Astrocyte of the hippocampus (primary cell): ENCODE results near the gene TSPAN18.
"Not testable (repeated sequence)": the region's sequence is repeated elsewhere in the genome, so short reads cannot be mapped to it uniquely, and the experiment has no call there.

Source experiments
- DNase-seq: peaks from one replicate; pipeline ENCODE4 v3.0.0; 2011; ENCODE audit warnings: low read depth, low spot score

Gene TSPAN18

DNA sequence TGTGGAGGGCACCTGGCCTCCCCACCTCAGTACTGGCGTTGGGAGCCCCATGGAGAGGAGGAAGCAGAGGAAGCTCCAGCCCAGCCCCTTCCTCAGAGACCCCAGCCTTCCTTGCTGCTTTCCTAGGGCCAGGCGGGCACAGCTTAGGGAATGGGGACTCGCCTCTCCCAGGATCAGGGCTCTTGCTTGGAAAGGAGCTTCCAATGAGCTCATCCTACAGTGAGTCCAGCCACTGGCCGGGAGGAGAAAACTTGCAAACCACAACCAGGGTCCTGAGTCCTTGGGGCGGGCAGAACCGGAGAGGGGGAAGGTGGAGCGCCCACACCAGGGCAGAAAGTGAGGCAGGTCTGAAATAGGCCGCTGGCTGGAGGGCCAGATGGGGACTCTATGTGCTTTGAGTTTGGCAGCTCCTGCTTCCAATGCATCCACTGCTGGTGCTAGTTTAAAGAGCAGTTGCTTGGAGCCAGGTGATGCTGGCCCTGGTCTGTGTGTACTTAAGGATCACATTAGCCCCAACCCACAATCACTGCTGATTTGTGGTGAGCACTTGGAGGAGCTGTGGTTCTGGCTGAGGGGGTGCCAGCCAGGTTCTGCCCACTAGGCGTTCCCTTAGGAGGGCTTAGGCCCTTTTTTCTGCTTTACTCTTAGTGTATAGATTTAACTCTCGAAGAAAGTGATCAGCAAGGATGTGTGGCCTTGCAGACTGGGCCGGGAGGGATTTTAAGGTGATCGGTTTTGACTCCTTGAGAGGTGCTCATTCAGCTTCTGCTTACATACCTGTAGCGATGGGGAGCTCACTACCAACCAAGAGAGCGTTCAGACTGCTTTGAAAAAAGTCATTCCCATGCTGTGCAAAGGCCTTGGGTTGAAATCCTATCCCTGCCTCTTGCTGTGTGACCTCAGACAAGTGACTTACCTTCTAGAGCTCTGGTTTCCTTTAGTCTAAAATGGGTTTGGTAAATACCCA is 142.0 kb downstream of the TSPAN18 start:
- peak; percentile 47 for DNase-seq

DNA sequence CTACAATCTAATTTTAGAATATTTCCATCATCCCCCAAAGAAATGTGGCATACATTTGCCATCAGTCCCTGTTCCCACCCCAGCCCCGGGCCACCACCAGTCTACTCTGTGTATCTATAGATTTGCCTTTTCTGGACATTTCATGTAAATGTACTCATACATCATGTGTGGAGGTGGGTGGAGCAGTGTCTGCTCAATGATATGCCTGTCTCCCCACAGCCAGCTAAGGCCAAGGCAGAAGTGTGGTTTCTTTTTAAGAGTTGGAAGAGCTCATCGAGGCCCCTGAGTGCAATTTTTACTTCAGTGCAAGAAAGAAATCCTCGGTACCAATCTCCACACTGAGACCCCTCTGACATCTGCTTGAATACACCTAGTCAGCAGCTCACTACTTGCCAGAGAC is 143.4 kb downstream of the TSPAN18 start:
- no peak for DNase-seq

DNA sequence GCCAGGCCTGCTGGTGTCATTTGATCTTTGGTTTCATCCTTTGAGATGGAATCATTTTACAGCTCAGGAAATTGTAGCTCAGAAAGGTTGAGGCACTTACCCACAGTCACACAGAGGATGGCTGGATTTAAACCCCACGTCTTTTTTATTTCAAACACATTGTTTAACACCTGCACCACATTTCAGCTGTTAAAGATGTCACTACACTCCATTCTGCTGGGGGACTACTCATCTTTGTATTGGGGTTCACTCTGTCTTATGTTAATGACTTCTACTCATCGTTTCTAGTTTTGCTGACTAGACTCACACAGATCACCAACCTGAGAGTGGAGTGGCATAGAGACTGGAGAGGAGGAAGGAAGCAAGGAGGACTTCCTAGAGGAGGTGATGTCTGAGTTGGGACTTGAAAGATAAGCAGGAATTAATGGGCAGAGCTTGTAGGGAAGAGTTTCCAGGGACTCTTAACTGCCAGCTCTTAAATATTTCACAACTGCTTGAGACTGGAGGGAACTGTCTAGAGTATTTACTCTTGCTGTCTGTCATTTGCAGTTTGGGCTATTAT is 143.9 kb downstream of the TSPAN18 start:
- no peak for DNase-seq

DNA sequence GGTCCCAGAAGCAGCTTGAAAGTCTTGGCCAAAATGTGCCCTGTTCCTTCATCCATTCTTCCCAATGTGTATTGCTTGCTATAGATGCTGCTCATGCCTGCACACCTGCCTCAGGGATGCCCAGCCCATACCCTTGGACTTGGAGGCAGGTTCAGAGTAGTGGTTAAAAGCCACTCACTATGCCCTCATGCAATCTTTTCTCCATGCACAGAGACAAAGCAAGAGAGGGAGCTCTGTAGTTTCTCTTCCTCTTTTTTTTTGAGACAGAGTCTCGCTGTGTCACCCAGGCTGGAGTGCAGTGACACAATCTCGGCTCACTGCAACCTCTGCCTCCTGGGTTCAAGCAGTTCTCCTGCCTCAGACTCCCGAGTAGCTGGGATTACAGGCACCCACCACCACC is 144.9 kb downstream of the TSPAN18 start:
- not testable (repeated sequence) for DNase-seq

DNA sequence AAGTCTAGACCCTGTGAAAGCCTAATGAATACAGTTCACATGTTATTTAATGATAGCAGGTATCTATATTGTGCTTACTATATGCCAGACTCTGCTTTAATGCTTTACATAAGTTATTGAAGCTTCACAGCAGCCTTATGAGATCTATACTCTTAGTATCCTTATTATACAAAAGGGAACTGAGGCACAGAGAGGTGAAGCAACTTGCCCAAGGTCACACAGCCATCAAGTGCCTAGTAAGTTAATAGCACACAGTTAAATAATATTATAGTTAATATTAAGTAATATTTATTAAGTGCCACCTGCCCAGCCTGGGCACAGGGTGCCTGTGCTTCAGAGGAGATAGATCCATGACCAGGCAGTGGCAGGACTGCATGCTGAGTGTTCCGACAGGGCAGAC is 145.8 kb downstream of the TSPAN18 start:
- no peak for DNase-seq

DNA sequence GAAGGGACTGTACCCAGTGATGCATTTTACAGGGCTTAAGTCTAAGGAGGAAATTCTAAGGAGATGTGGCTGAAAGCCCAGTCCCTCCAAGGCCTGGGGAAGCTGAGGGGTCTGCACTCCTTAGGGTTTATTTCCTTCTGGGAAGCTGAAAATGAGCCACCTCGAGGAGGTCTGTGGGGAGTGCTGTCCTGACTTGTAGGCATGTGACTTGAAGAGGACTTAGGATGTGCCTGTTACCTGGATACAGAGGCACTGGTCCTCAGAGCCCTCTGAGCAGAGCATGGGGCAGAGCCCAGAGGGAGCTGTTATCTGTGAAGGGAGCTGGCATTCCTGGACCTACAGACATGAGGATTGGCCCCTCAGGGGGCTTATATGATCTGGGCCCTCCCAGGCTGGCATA is 146.8 kb downstream of the TSPAN18 start:
- DNase-seq: no peak

DNA sequence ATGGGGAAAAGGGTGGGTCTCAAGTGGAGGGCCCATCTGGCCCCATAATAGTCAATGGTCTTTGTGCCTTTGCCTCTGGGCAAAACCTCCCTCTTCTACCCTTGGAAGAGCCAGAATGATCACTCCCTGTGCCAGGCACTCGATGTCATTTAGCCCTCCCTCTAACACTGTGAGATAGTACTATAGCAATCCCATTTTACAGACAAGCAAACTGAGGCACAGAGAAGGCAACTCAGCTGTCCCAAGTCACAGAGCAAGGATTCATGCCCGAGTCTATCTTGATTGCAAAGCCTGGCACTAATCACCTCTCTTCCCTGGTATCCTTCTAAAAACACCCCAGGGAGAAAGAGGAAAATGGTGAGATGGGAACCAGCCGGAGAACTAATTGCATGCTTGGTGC is 147.5 kb downstream of the TSPAN18 start:
- DNase-seq: no peak

DNA sequence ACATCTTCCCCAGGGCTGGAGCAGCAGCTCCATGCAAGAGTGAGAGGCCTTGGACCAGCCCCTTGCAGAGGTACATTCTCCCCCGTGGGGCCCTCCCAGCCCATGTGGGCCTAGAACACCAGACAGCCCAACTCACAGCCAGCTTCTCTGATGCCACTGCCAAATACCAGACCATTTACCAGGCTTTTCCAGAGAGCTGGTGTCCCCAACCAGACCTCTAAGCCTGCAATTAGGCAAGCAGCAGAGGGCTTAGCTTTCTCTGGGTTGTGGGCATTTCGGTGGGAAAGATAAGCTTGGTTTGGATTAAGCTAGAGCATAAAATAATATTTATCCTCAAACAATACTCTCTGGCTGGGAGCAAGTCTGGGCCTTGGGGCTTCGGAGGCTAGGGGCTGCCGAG is 148.3 kb downstream of the TSPAN18 start:
- DNase-seq: no peak

DNA sequence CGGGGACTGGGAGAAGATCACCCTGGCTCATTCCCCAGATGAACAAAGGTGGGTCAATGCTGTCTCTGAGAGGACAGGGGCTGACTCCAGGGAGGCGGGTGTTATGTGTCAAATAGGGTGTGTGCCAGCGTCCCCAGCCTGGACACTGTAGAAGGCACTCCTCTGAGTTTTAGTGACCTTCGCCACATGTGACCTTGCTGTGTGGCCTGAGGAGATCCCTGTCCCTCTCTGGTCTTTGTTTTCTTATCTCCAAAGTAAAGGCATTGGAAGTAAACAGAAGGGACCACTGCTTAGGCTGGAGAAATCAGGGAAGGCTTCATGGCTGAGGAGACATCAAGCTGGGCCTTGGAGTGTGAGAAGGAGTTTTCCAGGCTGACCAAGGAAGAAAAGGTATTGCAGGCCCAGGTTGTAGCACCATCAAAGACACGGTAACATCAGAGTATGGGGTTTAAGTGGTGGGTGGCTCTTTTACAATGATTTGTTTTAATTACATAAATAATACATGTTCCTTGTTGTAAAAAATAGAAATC is 149.5 kb downstream of the TSPAN18 start:
- no peak for DNase-seq

DNA sequence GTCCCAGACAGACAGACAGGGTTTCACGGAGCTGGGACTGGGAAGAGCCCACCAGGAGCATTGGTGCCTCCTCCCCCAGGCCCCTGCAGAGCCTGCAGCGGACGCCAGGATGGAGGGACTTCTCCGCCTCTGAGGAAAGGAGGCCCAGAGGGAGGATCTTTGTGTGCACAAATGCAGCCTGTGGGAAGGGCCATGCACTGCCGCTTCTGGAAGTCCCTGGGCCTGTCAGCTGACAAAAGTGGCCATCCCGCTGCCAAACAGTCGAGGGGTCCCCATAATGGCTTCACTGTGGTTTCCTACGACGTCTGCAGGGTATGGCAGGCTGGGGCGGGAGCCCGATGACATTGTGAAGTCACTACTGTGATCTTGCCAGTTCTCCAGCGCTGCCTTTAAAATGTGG is 150.1 kb downstream of the TSPAN18 start:
- DNase-seq: no peak

DNA sequence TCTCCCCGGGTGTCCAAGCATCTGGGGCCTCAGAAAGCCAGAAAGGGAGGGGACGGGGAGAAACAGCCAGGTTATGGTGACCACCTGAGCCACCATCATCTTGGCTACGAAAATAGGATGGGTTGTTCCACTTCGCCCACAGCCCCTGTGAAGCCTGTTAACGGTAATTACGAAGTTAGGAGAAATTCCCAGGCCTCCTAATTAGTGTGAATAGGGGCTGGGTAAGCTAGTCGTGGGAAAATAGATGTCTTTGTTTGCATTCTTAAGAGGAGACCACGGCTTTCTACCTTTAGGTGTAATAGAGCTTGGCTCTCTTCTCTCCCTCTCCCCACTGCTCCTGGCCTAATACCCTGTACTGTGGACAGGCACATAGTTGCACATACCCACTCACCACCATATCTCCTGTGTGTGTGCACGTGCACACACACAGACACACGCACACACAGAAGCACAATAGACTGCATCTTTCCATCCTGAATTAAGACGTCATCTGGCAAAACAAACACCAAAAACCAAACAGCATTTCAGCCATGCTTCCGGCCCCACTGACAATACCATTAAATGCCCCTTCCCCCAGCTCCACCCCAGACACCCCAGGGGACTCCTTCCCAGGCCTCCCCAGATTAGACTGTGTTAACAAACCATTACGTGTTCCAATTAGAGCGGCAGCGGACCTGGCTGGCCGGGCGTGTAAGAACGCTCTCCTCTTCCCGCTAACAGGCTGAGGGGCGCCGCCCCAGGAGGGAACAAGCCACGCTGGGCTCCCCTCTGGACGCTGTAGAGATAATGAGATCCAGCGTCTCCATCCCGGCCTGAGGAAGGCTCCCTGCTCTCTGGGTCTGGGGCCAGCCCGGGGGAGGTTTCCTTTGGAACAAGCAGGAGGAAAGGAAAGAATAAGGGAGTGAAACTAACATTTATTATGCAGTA is 151.1 kb downstream of the TSPAN18 start:
- peak; percentile 54 for DNase-seq

DNA sequence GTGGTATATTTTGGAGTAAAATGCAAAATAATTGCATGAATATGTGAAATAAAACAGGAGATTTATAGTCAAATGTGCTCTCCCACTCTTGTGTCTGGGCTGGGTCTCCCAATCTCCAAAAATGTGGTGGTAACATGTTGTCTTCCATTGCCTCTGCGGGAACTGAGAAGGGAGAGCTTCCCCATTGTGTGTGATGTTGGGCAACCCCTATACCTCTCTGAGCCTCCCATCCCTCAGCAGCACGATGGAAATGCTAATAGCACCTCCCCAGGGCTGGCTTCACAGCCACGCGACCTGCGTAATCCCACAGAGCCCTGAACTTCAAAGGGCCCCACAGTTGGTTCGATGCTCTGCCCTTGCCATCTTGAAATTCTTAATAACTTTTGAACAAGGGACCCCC is 151.9 kb downstream of the TSPAN18 start:
- no peak for DNase-seq

DNA sequence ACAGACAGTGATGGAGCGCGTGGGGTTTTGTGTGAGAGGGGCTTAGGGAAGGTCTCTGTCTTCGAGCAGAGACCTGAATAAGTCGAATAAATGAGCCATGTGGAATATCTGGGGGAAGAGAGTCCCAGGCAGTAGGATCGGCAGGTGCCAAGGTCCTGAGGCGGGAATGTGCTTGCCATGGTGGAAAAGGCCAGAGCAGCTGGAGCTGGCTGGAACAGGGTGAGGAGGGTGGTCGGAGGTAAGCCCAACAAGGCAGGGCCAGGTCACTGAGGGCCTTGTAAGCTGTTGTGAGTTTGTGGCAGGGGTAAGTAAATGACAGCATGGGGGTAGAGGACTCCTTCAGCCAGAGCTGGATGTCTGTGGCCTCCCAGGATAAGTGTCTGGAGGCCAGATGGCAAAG is 152.7 kb downstream of the TSPAN18 start:
- no peak for DNase-seq

DNA sequence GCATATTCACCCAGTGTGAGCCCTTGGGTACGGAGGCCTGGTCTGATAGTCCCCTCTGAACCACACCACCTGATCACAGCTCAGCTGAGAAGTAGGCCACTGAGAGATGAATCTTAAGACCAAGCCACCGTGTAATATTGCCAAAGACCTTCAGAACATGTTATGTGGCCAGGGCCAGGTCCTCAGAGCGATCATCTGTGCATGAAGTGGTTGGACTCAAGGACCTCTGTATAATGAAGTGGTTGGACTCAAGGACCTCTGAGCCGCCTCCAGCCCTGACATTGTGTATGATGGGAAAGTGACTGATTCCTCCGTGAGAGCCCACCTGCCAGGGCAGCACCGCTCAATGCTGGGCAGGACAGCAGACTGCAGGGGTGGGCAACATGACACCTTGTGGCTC is 153.7 kb downstream of the TSPAN18 start:
- DNase-seq: no peak

DNA sequence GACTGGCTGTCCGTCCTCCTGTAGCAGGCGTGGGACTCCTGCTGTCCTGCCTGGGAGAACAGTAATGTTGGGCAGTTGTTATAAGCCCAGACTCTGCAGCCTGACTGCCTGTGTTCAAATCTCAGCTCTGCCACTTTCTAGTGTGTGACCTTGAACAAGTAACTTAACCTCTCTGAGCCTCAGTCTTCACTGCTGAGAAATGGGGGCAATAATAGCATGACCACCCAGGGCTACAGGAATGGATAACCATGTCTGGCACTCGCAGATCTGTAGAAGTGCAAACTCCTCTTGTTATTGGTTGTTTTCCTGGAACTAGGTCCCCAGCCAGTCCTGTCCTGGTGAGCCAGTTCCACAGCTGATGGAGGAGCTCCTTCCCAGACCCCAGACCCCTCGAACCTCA is 154.2 kb downstream of the TSPAN18 start:
- no peak for DNase-seq

DNA sequence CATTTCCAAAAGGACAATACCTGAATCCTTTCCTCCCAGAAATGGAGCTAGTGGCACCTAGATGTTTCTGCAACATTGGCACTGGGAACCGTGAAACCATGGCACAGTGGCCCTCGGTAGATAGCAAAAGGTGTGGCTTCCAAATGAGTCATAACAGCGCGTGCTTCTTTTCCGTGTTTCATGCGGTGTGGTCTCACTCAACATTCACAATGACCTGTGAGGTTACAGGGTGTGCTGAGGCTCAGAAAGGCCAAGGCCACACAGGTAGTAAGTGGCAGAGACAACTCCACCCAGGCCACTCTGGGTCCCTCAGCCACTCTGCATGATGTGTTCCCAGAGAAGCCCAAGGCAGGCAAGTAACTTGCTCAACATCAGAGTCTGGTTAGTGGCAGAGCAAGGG is 156.5 kb downstream of the TSPAN18 start:
- DNase-seq: no peak

DNA sequence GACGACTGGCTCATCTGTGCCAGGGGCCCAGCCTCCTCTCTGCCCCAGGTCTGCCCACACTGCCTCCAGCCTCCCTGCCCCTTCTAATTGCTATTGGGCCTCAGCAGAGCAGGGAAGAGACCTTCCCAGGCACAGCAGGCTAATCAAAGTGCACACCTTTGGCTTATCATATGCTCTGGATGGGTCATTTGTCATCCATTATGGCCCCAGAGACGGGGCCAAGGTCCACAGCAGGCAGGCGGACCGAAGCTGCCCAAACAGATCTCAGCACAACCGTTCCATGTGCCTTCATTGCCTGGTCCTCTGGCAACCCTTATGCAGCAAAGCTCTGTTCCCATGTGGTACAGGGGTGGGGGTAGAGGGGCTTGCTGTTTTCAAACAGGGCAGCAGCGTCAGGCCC is 157.3 kb downstream of the TSPAN18 start:
- no peak for DNase-seq

DNA sequence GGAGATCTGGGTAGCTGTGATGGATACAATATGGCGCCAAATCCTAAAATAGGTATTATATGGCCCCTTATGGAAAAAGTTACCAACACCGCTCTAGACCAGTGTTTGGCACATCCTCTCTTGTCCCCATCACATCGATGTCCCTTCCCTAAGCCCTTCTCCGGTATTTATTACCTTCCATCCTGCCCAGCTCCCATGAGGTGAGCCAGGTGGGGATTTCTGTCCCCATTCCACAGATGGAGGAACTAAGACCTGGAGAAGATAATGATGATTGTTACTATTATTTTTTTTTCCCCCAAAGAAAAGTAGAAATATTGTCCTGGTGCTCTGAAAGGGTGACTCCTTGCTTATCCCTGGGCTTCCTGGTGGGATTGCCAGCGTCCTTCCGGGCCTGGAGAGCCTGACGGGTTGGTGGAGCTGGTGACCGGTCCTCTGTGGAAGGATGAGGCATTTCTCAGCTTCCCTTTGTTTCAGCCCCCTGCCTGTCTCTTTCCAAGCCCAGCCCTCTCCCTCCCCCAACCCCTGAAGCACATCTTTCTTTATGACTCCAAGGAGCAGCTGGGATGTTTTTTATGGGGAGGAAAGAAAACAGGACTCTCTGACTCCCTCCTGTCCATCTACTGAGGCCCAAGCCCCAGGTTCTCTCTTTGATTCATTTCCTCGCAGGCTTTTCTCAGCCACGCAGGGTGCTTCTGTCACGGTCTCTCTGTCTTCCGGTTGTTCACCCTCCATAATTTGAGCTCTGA is 158.5 kb downstream of the TSPAN18 start:
- DNase-seq: no peak

DNA sequence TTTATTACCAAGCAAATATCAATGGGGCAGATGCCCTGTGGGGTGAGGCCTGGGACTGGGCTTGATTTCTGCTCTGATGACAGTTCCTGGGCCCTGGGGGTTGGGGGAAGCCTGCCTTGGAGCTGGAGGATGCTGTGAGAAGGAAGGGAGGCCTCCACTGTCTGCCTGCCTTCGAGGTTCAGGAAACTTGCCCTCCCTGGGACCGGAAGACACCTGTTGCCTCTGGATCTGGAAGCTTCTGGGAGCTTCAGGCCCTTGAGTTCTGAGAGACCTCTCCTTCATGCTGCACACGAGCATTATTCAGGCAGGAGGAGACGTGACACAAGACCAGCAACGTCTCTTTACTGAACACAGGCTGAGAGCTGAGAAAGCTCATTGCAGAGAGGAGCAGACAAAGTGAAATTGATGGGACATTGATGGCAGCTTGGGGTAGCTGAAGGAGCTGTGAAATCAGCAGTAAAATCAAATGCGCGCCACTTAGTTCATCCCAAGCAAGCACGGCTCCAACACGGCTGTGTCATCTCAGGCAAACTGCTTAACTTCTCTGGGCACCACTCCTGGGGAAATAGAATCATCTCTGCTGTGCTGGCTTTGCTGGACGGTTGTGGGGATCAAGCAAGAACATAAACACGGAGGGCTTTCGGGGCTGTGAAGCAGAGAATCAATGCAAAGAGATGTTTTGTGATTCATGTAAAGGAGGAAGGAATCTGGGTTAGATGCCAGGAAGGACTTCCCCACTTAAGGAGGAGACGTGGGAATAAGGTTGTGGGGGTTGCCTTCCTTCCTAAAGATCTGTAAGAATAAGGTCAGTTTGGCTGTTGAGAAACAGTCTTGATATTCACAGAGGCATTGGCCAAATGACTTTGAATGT is 159.4 kb downstream of the TSPAN18 start:
- no peak for DNase-seq

DNA sequence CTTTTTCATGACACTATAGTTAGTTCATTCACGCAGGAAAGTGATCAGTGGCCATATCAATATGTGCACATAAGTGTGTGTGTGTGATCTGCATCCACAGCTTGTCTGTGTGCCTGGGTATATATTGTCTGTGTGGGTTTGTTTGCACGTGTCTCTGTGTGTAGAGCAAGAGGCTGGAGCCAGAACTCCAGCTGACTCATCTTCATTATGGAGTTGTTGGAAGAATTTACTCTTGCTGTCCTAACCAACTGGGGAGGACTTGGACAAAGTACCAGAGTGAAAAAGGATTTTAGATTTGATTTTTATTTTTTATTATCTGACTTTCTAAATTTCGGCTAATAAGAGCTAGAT is 160.0 kb downstream of the TSPAN18 start:
- DNase-seq: peak; percentile 66
